Nephron progenitor cell (in vitro differentiated cells): ENCODE measurements around the gene EIF4ENIF1.
A peak's percentile ranks its signal among the peaks of the same experiment; 100 is the strongest.

Source experiments
- DNase-seq: peaks from one replicate; pipeline ENCODE4 v3.0.0; 2021
- H3K27ac Mint-ChIP-seq: 2 replicates; pipeline ENCODE4 v1.8.0; 2021; ENCODE audit warnings: mild to moderate bottlenecking, moderate library complexity, mixed read lengths
- H3K27me3 Mint-ChIP-seq: 2 replicates; pipeline ENCODE4 v1.8.0; 2021; ENCODE audit warnings: mild to moderate bottlenecking, low read depth, mixed read lengths; ENCODE audit not compliant: poor library complexity
- H3K36me3 Mint-ChIP-seq: 2 replicates; pipeline ENCODE4 v1.8.0; 2021; ENCODE audit warnings: low read depth, mixed read lengths
- H3K4me1 Mint-ChIP-seq: 2 replicates; pipeline ENCODE4 v1.8.0; 2021; ENCODE audit warnings: mixed read lengths
- H3K4me3 Mint-ChIP-seq: 2 replicates; pipeline ENCODE4 v1.8.0; 2021; ENCODE audit warnings: mild to moderate bottlenecking, moderate library complexity, mixed read lengths
- H3K9me3 Mint-ChIP-seq: 2 replicates; pipeline ENCODE4 v1.8.0; 2021; ENCODE audit warnings: mild to moderate bottlenecking, moderate library complexity, mixed read lengths
- CTCF ChIP-seq: fragments of 200-600 bp; sonication (generic); IDR thresholded peaks from 2 replicates; pipeline ENCODE4 v1.5.0; 2021; ENCODE audit warnings: antibody characterized with exemption

EIF4ENIF1 gene

DNA sequence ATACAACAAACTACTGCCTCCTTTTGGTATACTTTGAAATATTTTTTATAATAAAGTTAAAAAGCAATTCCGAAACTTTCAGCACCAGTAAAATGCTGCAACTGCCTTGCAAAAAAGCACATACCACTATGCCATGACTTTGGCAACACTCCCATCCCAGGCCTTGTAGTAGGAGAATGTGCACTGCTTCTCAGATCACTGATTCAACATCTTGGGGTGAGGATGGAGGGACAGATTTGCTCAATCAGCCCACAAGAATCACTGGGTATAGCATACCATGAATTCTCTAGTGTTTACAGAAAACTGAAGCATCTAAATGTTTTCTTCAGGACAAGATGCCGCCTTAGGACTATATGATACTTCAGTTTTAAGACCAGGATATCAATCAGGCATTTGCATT lies 14.9 kb downstream of the EIF4ENIF1 start:
- no peak for TF ChIP-seq CTCF
- no peak overlapping the region for H3K27ac Mint-ChIP-seq
- no peaks in the 10 kb centered on the region for H3K27me3 Mint-ChIP-seq
- no peak overlapping the region for H3K4me3 Mint-ChIP-seq
- H3K4me1 Mint-ChIP-seq: peaks cover 8% of the 10 kb centered on the region
- no peaks in the 10 kb centered on the region for H3K9me3 Mint-ChIP-seq
- peaks cover 67% of the 10 kb centered on the region for H3K36me3 Mint-ChIP-seq
- no peak for DNase-seq

- no peaks in the 10 kb centered on the region for H3K9me3 Mint-ChIP-seq
- no peaks in the 10 kb centered on the region for H3K27me3 Mint-ChIP-seq
- H3K36me3 Mint-ChIP-seq: peaks cover 76% of the 10 kb centered on the region
- H3K4me3 Mint-ChIP-seq: no peak overlapping the region
- no peaks in the 10 kb centered on the region for H3K4me1 Mint-ChIP-seq
- TF ChIP-seq CTCF: no peak
- no peak overlapping the region for H3K27ac Mint-ChIP-seq
- no peak for DNase-seq
Observed at GRCh38 chr22:31465307-31465706, 24.3 kb downstream of the EIF4ENIF1 start.

GRCh38 chr22:31461699-31462098 lies 27.9 kb downstream of the EIF4ENIF1 start:
- Mint-ChIP-seq H3K4me1 (no peaks in the 10 kb centered on the region), H3K36me3 (peaks cover 75% of the 10 kb centered on the region), H3K9me3 (no peaks in the 10 kb centered on the region), H3K4me3 (no peak overlapping the region), H3K27ac (no peak overlapping the region), H3K27me3 (no peaks in the 10 kb centered on the region)
- TF ChIP-seq CTCF: no peak
- DNase-seq: no peak

DNA sequence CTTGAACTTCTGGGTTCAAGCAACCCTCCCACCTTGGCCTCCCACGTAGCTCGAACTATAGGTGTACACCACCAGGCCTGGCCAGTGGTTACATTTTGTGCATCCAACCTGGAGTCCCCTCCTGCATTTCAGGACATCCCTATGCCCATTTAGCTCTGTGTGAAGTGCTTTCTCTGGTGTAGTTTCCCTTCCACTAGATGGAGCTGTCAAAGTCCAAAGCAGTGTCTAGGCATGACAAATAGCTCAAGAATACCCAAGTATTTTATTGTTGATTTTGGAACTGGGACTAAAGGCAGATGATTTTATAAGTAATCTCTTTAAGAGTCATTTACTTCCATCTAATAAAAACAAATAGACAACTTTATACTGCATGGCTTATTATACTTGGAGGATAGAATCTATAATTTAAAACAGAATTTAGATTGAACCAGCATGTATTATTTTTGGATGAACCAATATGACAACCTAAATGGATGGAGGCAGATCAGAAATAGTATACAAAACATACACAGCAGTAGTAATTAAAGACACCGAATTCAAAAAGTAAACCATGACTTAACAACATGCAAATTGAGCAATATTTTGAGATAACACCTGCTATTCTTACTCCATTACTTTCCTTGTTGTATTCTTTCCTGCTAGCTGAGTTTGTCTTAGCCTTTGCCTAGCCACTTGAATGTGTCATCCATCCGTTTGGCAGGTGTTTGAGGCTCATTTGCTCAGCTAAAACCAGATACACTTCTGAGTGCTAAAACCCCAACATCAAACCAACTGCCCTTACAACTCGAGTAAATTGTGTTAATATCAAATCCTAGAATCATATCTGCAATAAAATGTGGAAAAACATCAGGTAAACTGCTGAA lies 37.7 kb downstream of the EIF4ENIF1 start:
- TF ChIP-seq CTCF: no peak
- H3K27ac Mint-ChIP-seq: no peak overlapping the region
- H3K4me3 Mint-ChIP-seq: no peak overlapping the region
- no peaks in the 10 kb centered on the region for H3K27me3 Mint-ChIP-seq
- H3K9me3 Mint-ChIP-seq: no peaks in the 10 kb centered on the region
- no peaks in the 10 kb centered on the region for H3K4me1 Mint-ChIP-seq
- peaks cover 39% of the 10 kb centered on the region for H3K36me3 Mint-ChIP-seq
- no peak for DNase-seq

DNA sequence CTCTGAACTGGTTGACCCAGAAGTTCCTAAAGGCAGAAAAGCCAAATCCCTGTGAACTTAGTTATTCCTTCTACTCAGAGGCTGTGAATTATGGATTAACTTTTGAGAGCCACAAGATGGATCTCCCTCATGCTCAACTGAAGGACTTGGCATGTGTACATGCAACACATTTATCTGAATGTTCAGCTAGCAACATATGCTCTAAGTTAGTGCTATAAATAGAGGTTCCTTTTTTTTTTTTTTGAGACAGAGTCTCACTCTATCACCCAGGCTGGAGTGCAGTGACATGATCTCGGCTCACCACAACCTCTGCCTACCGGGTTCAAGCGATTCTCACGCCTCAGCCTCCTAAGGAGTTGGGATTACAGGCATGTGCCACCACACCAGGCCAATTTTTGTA lies 40.1 kb downstream of the EIF4ENIF1 start:
- no peaks in the 10 kb centered on the region for H3K9me3 Mint-ChIP-seq
- no peak for DNase-seq
- no peak for TF ChIP-seq CTCF
- H3K4me3 Mint-ChIP-seq: no peak overlapping the region
- H3K36me3 Mint-ChIP-seq: peaks cover 48% of the 10 kb centered on the region
- no peaks in the 10 kb centered on the region for H3K27me3 Mint-ChIP-seq
- H3K4me1 Mint-ChIP-seq: no peaks in the 10 kb centered on the region
- no peak overlapping the region for H3K27ac Mint-ChIP-seq

- Mint-ChIP-seq H3K36me3 (peaks cover 50% of the 10 kb centered on the region), H3K4me1 (no peaks in the 10 kb centered on the region)
Observed at GRCh38 chr22:31448382-31448781, 41.3 kb downstream of the EIF4ENIF1 start.

More at GRCh38 chr22:31448382-31448781, 41.3 kb downstream of the EIF4ENIF1 start:
- no peaks in the 10 kb centered on the region for H3K27me3 Mint-ChIP-seq
- DNase-seq: no peak
- H3K9me3 Mint-ChIP-seq: no peaks in the 10 kb centered on the region
- H3K27ac Mint-ChIP-seq: peak overlapping the region; percentile 74
- H3K4me3 Mint-ChIP-seq: no peak overlapping the region
- no peak for TF ChIP-seq CTCF
